AG09319 (cell line): Measurements from ENCODE around the gene GALNT9.
"Not testable (repeated sequence)": the region's sequence is repeated elsewhere in the genome, so short reads cannot be mapped to it uniquely, and the experiment has no call there.

Experiments
- DNase-seq: peaks from one replicate; pipeline ENCODE4 v3.0.0-alpha.2; 2010; ENCODE audit warnings: low read depth; ENCODE audit errors: extremely low read depth
- TF ChIP-seq, protein P1 (sequence below): IDR thresholded peaks from 2 replicates; pipeline ENCODE4 v1.5.1; 2011; ENCODE audit warnings: low read depth, mild to moderate bottlenecking, inconsistent platforms, low read length, moderate library complexity

The GALNT9 gene

DNA sequence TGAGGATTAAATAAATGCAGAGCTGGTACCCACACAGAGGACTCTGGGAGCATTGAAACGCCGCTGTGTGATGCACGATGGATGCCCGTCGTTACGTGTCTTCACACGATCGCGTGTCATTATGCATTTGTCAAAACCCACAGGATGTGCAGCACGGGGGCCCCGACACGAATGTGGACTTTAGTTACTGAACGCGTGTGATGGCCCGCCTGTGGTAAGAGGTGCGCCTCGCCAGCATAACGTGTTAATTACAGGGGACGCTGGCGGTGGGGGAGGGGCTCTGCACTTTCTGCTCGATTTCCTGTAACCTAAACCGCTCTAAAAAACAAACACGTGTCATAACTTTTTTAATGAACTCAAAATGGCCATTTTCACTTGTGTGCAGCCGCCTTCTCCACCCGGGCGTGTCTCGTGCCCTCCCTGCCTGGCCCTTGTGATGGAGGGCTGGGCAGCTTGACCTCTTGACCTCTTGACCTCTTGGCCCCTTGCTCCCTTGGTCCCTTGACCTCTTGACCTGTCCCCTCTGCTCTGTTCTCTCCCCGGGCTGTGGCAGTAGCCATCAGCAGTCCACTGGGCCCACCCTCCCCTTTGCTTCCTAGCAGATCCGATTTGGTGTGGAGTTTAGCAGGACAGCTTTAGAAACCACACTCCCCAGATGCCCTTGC lies 33.7 kb upstream of the GALNT9 start:
- TF ChIP-seq, protein P1, sequence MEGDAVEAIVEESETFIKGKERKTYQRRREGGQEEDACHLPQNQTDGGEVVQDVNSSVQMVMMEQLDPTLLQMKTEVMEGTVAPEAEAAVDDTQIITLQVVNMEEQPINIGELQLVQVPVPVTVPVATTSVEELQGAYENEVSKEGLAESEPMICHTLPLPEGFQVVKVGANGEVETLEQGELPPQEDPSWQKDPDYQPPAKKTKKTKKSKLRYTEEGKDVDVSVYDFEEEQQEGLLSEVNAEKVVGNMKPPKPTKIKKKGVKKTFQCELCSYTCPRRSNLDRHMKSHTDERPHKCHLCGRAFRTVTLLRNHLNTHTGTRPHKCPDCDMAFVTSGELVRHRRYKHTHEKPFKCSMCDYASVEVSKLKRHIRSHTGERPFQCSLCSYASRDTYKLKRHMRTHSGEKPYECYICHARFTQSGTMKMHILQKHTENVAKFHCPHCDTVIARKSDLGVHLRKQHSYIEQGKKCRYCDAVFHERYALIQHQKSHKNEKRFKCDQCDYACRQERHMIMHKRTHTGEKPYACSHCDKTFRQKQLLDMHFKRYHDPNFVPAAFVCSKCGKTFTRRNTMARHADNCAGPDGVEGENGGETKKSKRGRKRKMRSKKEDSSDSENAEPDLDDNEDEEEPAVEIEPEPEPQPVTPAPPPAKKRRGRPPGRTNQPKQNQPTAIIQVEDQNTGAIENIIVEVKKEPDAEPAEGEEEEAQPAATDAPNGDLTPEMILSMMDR = no peak
- no peak for DNase-seq

DNA sequence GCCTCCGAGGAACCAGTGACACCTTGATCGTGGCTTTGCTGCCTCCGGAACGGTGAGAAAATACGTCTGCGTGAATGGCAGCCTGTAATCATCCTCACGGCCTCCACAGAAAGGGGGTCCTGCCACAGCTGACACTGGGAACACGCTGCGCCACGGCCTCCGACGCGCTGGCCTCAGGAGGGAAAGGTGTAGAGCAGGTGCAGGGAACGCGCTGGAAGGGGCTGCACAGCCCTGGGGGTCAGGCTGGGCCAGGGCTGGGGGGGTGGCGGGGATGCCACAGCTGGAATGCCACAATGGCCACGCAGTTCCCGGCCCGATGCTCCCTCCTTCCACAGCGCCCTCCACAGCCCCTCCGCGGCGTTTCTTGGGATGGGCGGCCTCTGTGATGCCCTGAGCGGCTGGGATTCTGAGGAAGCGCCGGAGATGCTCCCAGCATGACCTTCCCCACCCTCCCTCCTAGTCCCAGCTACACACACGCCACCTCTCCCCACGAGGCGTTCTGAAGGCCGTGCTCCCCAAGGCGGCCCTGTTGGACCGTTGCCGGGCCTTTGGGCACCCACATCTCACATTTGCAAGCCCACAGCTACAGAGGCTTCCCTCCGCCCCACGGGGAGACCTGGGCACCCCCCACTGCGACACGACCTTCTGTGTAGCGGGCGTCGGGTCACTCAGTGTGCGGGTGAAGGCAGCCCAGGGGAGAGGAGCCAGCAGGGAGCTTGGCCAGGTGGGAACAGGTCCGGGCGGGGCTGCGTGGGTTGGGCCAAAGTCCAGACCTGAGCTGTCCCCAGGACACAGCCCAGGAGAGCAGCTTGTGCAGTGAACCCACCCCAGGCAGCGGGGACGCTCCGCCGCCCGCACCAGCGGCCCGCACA lies 31.8 kb upstream of the GALNT9 start:
- no peak for DNase-seq
- TF ChIP-seq, protein P1 = no peak

DNA sequence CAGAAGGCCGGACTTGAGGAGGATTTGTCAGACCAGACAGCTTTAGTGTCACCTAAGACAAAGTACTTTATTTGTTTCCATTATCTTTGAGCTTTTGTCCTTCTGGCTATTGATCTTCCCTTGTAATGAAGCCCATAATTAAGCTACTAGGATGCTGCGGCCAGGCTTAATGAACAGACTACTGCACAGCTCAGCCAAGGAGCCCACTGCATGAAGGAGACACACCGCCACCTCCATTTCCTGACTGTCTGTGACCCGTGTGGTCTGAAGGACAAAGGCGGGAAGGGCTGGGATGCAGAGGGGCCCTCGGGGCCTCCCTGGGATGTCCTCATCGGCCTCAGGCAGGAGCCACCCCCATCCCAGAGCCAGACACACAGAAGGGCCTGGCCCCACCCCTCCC lies 31.0 kb upstream of the GALNT9 start:
- TF ChIP-seq, protein P1 = no peak
- DNase-seq = no peak

DNA sequence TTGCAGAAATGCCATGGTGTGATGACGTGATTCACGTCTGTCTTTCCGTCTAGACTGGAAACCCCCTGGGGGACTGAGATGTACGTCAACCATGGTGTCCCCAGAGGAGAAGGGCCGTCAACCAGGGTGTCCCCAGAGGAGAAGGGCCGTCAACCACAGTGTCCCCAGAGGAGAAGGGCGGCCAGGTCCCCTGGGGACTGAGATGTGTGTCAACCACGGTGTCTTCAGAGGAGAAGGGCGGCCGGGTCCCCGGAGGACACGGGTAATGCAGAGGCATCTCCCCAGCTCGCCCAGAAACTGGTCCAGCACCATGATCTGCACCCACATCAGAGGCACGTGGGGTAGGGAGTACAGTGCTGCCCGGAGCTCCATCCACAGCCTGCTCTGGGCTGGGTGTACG lies 30.6 kb upstream of the GALNT9 start:
- TF ChIP-seq, protein P1 = no peak
- DNase-seq = no peak

DNA sequence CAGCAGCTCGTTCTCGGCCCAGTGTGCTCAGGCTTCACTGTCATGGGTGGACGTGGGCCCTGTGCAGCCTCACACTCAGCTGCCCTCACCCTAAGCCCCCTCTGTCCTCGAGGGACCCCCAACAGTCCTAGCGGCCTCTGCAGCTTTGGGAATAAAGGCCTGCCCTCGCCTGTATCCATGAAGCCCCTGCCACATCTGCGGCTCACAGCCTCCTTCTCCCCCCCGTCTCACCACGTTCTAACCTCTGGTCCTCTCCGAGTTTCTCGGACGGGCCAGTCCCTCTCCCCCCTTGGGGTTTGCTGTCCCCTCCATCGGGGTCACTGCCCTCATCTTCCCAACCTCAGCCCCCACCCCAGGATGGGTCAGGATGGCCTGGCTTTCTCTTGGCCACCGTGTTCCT lies 30.2 kb upstream of the GALNT9 start:
- TF ChIP-seq, protein P1 = no peak

DNA sequence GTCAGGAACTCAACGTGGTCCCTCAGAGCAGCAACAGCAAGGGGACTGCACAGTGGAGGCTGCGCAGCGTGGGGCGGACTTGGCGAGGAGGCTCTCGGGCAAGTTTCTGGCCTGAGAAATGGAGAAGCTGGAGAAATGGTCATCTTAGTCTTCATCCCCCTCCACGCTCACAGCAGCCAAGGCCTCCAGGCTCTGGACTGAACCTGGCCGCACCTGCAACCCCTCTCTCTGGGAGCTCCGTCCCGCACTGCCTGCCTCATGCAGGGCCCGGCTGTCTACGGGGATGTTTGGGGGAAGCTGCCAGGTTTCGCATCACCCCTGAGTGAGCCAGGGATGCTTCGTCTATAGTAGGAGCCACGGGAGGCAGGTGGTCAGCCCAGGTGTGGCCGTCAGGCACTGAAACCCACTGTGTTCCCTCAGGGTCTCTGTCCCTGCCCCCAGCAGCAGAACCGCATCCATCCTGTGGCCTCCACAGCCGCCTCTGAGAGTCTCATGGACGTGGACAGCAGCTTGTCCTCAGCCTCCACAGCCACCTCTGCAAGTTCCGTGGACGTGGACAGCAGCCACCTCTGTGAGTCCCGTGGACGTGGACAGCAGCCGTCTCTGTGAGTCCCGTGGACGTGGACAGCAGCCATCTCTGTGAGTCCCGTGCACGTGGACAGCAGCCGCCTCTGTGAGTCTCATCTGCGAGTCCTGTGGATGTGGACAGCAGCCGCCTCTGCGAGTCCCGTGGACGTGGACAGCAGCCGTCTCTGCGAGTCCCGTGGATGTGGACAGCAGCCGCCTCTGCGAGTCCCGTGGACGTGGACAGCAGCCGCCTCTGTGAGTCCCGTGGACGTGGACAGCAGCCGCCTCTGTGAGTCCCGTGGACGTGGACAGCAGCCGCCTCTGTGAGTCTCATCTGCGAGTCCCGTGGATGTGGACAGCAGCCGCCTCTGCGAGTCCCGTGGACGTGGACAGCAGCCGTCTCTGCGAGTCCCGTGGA lies 29.1 kb upstream of the GALNT9 start:
- not testable (repeated sequence) for DNase-seq

More for the DNA sequence above, 30.2 kb upstream of the GALNT9 start:
- no peak for DNase-seq

DNA sequence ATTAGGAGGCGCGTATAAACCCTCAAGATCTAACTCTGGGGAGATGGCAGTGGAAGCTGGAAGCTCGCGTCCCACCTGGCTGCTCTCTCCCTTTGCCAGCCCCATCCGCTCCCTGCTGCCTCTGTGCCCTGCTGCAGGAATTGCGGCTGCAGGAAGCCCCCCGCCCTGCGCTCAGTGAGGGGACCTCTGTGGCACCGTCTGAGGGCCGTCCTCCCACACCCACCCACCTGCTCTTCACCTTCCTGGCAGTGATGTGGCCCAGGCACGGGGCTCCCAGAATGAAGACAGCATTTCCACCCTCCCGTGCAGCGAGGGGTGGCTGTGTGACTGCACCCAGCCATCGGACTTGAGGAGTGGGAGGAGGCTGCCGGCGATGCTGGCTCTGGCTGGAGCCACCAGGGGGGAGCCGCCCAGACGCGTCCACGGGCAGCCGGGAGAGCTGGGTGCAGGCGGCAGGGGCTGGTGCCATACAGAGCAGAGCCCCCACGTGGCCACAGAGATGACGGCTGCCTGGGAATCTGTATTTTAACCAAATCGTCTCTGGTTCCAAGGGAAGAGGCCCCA lies 28.3 kb upstream of the GALNT9 start:
- TF ChIP-seq, protein P1 = no peak
- DNase-seq = no peak
